Omental fat pad (tissue), 4 donors: ENCODE data around the gene GIMAP1. TPM values are rescaled to one million over a fixed set of nuclear protein-coding genes. Genes with fewer than 3 reads are reported as not detected.
"Not testable (repeated sequence)": the region's sequence is repeated elsewhere in the genome, so short reads cannot be mapped to it uniquely, and the experiment has no call there.

ENCODE experiments used
- ATAC-seq: fragments of 150-250 bp; one replicate; pipeline ENCODE4 v1.9.1; 2016; ENCODE audit warnings: mild to moderate bottlenecking, moderate library complexity; ENCODE audit not compliant: low FRiP score
- DNase-seq: peaks from one replicate; pipeline ENCODE4 v3.0.0-alpha.2; 2019; ENCODE audit warnings: low spot score
- total RNA-seq, 4 donors: library from RNA; depleted of rRNA; stranded (reverse); fragments of >200 nt; gene quantifications; one replicate each; pipeline ENCODE4 v1.1.0, GENCODE V29; 2016
- TF ChIP-seq, protein P1 (sequence below), 3 donors: fragments of 450-650 bp; IDR thresholded peaks; one replicate each; pipeline ENCODE4 v1.5.1; 2016 to 2017; ENCODE audit warnings: antibody characterized with exemption in 3 of 3, mild to moderate bottlenecking in 3 of 3, moderate library complexity in 2 of 3

The GIMAP1 gene
- total RNA-seq, result 10 to 100 TPM in 2 of 4 donors, 1 to 10 TPM in 2; 2.1 to 32.2 (median 9.0) TPM

DNA sequence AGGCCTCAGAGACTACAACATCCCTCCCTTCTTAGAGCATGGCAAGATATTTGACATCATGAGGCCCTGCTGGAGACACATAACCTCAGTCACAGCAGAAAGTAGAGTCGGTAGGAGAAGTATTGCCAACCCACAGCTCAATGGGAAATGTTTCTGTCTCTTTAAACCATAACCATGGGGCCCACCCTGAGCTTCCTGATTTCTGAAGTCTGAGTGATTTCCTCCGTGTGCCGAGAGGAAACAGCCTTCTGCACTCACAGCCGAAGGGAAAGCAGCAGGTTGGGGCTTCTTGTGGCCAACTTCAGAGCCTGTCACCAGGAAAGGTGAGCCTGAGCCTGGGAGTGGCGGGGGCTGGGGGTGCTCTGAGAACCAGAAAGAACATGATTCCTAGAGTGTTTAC is at the start of gene GIMAP1:
Gene GIMAP1, plus strand, starts transcription at position 246 of the 400 bp plus-strand sequence. CDS start 2,435 bp downstream, outside the sequence.
- TF ChIP-seq, protein P1, sequence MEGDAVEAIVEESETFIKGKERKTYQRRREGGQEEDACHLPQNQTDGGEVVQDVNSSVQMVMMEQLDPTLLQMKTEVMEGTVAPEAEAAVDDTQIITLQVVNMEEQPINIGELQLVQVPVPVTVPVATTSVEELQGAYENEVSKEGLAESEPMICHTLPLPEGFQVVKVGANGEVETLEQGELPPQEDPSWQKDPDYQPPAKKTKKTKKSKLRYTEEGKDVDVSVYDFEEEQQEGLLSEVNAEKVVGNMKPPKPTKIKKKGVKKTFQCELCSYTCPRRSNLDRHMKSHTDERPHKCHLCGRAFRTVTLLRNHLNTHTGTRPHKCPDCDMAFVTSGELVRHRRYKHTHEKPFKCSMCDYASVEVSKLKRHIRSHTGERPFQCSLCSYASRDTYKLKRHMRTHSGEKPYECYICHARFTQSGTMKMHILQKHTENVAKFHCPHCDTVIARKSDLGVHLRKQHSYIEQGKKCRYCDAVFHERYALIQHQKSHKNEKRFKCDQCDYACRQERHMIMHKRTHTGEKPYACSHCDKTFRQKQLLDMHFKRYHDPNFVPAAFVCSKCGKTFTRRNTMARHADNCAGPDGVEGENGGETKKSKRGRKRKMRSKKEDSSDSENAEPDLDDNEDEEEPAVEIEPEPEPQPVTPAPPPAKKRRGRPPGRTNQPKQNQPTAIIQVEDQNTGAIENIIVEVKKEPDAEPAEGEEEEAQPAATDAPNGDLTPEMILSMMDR (IDR thresholded peaks at IDR 0.05), result no peak
- no peak for ATAC-seq
- DNase-seq, result no peak

DNA sequence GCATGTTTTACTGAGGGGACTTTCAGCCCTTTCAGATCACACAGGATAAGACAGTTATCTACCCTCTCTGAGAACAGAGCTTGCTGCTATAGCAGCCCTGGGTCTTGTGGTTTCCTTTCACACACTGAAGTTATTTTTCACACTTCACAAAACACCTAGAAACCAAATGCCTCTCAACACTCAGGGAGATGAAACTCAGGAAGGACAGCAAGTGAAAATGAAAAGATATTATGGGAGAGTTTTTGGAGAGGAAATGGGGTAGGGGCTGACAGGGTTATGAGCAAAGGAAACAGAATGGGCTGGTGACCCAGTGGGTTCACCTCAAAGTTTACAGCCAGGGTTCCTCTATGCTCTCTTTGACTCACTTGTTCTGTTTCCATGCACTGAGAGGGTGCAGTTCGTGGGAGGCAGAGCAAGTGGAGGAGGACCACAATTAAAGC is 47.9 kb upstream of the GIMAP1 start:
- DNase-seq (no peak), ATAC-seq (no peak)
- TF ChIP-seq, protein P1 (IDR thresholded peaks at IDR 0.05), result no peak

DNA sequence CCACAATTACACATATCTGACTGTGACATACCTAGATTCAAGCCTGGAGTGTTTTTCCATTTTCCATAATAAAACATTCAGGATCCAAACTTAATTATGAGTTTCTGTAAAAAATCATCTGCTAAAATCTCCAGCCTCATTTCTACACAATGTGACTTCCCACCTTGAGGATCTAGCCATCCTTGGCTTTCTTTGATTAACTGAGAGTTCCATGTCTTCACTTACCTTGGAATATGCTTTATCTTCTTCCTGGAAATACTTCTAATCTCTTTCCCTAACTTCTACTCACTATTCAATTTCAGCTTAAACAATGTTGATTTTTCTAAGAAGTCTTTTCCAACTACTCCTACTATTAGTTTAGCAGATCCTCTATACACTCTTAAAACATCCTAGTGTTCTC is 47.4 kb upstream of the GIMAP1 start:
- TF ChIP-seq, protein P1 (IDR thresholded peaks at IDR 0.05), result no peak
- ATAC-seq (no peak), DNase-seq (no peak)

DNA sequence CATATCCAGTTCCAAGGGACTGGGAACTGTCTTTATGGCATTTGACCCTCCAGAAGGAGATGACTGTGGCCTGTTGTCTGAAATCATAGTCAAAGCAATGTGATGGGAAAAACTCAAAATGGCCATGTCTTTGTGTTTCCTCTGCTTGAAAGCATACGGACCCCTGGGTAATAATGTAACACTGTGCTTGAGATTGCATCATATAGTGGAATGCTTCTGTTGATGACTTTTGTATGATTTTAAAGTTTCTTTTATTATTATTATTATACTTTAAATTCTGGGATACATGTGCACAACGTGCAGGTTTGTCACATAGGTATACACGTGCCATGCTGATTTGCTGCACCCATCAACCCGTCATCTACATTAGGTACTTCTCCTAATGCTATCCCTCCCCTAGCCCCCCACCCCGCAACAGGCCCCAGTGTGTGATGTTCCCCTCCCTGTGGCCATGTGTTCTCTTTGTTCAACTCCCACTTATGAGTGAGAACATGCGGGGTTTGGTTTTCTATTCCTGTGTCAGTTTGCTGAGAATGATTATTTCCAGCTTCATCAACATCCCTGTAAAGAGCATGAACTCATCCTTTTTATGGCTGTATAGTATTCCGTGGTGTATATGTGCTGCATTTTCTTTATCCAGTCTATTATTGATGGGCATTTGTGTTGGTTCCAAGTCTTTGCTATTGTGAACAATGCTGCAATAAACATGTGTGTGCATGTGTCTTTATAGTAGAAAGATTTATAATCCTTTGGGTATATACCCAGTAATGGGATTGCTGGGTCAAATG is 44.4 kb upstream of the GIMAP1 start:
- ATAC-seq, DNase-seq: not testable (repeated sequence)

DNA sequence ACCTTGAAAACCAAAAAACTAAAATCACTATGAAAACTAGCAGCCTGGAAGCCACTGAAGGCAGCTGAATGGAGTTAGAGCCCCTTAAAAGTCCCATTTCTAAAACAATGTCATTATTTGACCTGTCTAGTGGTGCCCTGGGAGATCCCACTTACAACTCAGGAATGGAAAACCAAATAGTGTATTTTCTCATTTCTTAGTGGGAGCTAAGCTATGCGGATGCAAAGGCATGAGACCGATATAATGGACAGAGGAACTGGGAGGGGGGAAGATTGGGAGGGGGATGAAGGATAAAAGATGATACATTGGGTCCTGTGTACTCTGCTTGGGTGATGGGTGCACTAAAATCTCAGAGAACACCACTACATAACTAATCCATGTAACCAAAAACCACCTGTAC is 40.7 kb upstream of the GIMAP1 start:
- TF ChIP-seq, protein P1 (IDR thresholded peaks at IDR 0.05), result no peak
- ATAC-seq (no peak), DNase-seq (no peak)

DNA sequence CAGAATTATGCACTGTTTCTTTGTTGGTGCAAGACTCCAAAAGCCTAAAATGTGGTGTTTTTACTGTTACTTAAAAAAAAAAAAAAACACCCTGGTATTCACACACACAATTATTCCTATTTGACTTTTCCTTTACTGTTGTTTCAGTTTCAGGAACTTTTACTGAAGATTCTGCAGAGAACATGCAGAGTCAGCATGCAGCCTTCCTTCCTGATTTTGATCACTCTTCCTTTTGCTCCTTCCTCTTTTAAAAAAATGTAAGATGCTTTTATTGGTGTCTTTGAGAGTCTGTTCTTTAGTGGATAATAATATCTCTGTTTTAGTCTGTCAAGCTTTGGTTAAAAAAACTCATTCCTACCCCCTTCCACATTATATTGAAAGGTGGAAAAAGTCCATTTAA is 40.1 kb upstream of the GIMAP1 start:
- ATAC-seq, DNase-seq: not testable (repeated sequence)

DNA sequence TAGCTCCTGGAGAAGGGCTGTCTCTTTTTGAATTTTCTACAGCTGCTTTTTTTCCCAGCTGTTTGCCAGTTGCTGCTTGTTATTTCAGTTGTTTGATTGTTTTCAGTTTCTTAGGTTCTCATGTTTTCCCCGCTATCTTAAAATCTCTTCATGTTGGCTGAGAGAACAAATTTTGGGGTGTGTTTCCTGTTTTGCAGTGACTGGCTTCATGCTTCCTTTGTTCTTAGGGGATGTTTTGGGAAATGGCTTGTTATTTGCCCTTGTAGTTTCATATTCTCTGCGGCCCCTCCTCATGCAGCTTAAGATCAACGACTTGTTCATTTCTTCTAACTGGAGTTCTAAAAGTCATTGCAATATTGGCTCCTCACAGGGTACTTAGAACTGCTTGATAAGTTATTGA is 39.6 kb upstream of the GIMAP1 start:
- ATAC-seq, DNase-seq: not testable (repeated sequence)

DNA sequence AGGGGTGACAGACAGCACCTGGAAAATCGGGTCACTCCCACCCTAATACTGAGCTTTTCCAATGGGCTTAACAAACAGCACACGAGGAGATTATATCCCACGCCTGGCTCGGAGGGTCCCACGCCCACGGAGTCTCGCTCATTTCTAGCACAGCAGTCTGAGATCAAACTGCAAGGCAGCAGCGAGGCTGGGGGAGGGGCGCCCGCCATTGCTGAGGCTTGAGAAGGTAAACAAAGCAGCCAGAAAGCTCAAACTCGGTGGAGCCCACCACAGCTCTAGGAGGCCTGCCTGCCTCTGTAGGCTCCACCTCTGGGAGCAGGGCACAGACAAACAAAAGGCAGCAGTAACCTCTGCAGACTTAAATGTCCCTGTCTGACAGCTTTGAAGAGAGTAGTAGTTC is 37.8 kb upstream of the GIMAP1 start:
- DNase-seq, ATAC-seq: not testable (repeated sequence)

DNA sequence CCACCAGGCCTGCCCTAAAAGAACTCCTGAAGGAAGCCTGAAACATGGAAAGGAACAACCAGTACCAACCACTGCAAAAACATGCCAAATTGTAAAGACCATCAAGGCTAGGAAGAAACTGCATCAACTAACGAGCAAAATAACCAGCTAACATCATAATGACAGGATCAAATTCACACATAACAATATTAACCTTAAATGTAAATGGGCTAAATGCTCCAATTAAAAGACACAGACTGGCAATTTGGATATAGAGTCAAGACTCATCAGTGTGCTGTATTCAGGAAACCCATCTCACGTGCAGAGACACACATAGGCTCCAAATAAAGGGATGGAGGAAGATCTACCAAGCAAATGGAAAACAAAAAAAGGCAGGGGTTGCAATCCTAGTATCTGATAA is 36.0 kb upstream of the GIMAP1 start:
- not testable (repeated sequence) for DNase-seq, ATAC-seq
